Measurements from ENCODE around the gene ZNF446.

Gene ZNF446

DNA sequence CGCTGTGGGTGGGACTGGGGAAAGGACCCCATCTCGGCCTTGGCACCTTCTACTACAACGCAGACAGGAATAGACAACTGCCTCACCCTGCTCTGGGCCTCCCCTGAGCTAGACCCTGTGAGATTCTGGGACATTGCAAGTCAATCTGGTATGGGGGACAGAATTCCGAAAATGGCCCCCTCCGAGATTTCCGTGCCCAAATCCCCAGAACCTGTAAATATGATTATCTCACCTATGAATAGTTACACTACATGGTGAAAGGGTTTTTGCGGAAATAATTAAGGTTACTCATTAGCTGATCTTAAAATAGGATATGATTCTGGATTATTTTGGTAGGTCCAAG, 44.1 kb downstream of the ZNF446 start:
- H3K4me3 ChIP-seq (ENCODE audit: low read depth, low read length) = peak overlapping the region; percentile 70
- DNase-seq (ENCODE audit: low read depth) = no peak
- TF ChIP-seq, protein P1, sequence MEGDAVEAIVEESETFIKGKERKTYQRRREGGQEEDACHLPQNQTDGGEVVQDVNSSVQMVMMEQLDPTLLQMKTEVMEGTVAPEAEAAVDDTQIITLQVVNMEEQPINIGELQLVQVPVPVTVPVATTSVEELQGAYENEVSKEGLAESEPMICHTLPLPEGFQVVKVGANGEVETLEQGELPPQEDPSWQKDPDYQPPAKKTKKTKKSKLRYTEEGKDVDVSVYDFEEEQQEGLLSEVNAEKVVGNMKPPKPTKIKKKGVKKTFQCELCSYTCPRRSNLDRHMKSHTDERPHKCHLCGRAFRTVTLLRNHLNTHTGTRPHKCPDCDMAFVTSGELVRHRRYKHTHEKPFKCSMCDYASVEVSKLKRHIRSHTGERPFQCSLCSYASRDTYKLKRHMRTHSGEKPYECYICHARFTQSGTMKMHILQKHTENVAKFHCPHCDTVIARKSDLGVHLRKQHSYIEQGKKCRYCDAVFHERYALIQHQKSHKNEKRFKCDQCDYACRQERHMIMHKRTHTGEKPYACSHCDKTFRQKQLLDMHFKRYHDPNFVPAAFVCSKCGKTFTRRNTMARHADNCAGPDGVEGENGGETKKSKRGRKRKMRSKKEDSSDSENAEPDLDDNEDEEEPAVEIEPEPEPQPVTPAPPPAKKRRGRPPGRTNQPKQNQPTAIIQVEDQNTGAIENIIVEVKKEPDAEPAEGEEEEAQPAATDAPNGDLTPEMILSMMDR (IDR thresholded peaks at IDR 0.05; ENCODE audit: low read depth, low read length, missing control alignments) = no peak

DNA sequence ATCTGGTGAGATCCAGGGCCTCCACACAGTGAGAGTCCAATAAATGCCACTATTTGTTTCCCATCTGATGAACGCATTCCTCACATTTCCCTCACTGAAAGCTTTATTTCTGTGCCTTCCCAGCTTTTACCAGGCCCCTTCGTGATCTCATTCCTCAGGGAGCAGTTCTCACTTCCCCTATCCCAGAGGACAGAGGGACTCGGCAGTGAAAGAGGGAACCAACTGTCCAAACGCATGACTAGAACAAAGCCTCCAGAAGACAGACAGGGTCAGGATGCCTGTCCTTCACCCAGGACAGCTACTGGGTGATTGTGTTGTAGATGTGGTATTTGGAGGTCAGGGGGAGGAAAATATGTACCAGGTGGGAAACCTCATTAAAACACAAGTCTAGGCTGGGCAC, 45.5 kb downstream of the ZNF446 start:
- DNase-seq (ENCODE audit: low read depth) = no peak
- no peak overlapping the region for H3K4me3 ChIP-seq (ENCODE audit: low read depth, low read length)
- TF ChIP-seq, protein P1 (IDR thresholded peaks at IDR 0.05; ENCODE audit: low read depth, low read length, missing control alignments) = no peak

DNA sequence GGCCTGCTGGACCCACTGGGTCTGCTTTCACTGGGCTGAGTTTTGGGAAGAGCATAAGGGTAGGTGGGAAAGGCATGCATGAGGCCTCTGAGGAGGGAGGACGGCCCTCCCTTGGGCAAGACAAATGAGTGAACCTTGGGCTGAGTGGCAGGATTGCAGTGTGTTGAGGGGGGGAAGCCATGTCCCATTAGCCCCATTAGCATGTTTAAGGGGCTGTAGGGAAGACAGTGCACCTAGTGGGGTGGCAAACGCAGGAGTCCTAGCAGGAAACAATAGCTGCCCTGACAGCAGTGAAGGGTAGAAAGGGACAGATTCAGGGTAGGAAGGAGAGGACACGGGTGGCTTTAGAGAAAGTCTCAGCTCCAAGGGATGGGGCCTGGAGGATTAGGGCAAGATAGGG, 46.6 kb downstream of the ZNF446 start:
- no peak overlapping the region for H3K4me3 ChIP-seq (ENCODE audit: low read depth, low read length)
- no peak for DNase-seq (ENCODE audit: low read depth)
- TF ChIP-seq, protein P1 (IDR thresholded peaks at IDR 0.05; ENCODE audit: low read depth, low read length, missing control alignments) = no peak

DNA sequence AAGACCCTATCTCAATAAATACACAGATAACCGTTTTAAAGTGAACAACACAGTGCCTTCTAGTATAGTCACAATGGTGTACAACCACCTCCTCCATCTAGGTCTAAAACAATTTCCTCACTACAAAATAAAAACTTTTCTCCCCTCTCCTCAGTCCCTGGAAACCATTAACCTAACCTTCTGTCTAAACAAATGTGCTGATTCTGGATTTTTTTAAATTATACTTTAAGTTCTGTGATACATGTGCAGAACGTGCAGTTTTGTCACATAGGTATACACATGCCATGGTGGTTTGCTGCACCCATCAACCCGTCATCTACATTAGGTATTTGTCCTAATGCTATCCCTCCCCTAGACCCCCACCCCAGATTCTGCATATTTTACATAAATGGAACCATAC, 53.3 kb downstream of the ZNF446 start:
- DNase-seq (ENCODE audit: low read depth) = no peak
- TF ChIP-seq, protein P1 (IDR thresholded peaks at IDR 0.05; ENCODE audit: low read depth, low read length, missing control alignments) = no peak
- H3K4me3 ChIP-seq (ENCODE audit: low read depth, low read length) = no peak overlapping the region
